SK-N-MC (cell line): ENCODE data around the gene NKD2.
"Not testable (repeated sequence)": the region's sequence is repeated elsewhere in the genome, so short reads cannot be mapped to it uniquely, and the experiment has no call there.

Experiments
- DNase-seq: peaks from one replicate; pipeline ENCODE4 v3.0.0-alpha.2; 2011; ENCODE audit warnings: low read depth, low spot score
- H3K27ac ChIP-seq: fragments of 200-600 bp; sonication (generic); 2 replicates; pipeline ENCODE4 v1.5.1; 2016; ENCODE audit warnings: mixed run types
- H3K36me3 ChIP-seq: fragments of 200-600 bp; sonication (generic); 2 replicates; pipeline ENCODE4 v1.6.1; 2017; ENCODE audit warnings: antibody characterized with exemption, low read length, mixed read lengths; ENCODE audit not compliant: insufficient read depth
- H3K4me3 ChIP-seq: fragments of 200-600 bp; sonication (generic); 2 replicates; pipeline ENCODE4 v1.5.1; 2016
- H3K9ac ChIP-seq: fragments of 200-600 bp; sonication (generic); 2 replicates; pipeline ENCODE4 v1.8.0; 2017; ENCODE audit warnings: mixed run types, mixed read lengths; ENCODE audit not compliant: insufficient read length
- H3K9me3 ChIP-seq: fragments of 200-600 bp; sonication (generic); 2 replicates; pipeline ENCODE4 v1.6.1; 2017; ENCODE audit warnings: low read depth, mild to moderate bottlenecking, antibody characterized with exemption, low read length, moderate library complexity, mixed read lengths
- EZH2 ChIP-seq: fragments of 200-600 bp; sonication (generic); IDR thresholded peaks from one replicate; pipeline ENCODE4 v1.6.1; 2017; ENCODE audit warnings: antibody characterized with exemption
- FOXP2 ChIP-seq: optimal IDR thresholded peaks from 2 replicates; pipeline ENCODE3; 2011; ENCODE audit warnings: mild to moderate bottlenecking, moderate library complexity; ENCODE audit not compliant: insufficient read depth; ENCODE audit errors: extremely low read length, control extremely low read depth
- POLR2AphosphoS5 ChIP-seq: IDR thresholded peaks from 2 replicates; pipeline ENCODE4 v1.6.1; 2012; ENCODE audit warnings: mild to moderate bottlenecking, low read depth, low read length, borderline replicate concordance

NKD2 gene

GRCh38 chr5:1077026-1077425 is 68.4 kb downstream of the NKD2 start:
- no peak overlapping the region for H3K27ac ChIP-seq
- H3K36me3 ChIP-seq, result no peaks in the 10 kb centered on the region; the same call in 1 of the 2 replicates

GRCh38 chr5:1077491-1078020 is 69.0 kb downstream of the NKD2 start:
- Histone ChIP-seq H3K4me3 (no peak overlapping the region), H3K9me3 (no peaks in the 10 kb centered on the region), H3K9ac (no peak overlapping the region), H3K27ac (no peak overlapping the region), H3K36me3 (no peaks in the 10 kb centered on the region; the same call in 1 of the 2 replicates)
- DNase-seq, result no peak
- TF ChIP-seq EZH2, result no peak
- no peak for TF ChIP-seq POLR2AphosphoS5
- no peak for TF ChIP-seq FOXP2

More at GRCh38 chr5:1077026-1077425, 68.4 kb downstream of the NKD2 start:
- no peak overlapping the region for H3K9ac ChIP-seq
- no peak for DNase-seq
- no peak overlapping the region for H3K4me3 ChIP-seq
- no peak for TF ChIP-seq EZH2
- no peak for TF ChIP-seq POLR2AphosphoS5
- no peak for TF ChIP-seq FOXP2
- H3K9me3 ChIP-seq, result no peaks in the 10 kb centered on the region

- DNase-seq, result no peak
- H3K27ac ChIP-seq, result no peak overlapping the region
- no peaks in the 10 kb centered on the region for H3K9me3 ChIP-seq
- no peaks in the 10 kb centered on the region; the same call in 1 of the 2 replicates for H3K36me3 ChIP-seq
- H3K4me3 ChIP-seq, result no peak overlapping the region
- no peak overlapping the region for H3K9ac ChIP-seq
- TF ChIP-seq EZH2, result no peak
These were observed 69.6 kb downstream of the NKD2 start for GRCh38 chr5:1078206-1078605.

- TF ChIP-seq EZH2, result no peak
- TF ChIP-seq POLR2AphosphoS5, result no peak
- TF ChIP-seq FOXP2, result no peak
- H3K9me3 ChIP-seq, result no peaks in the 10 kb centered on the region
- no peak for DNase-seq
- H3K9ac ChIP-seq, result no peak overlapping the region
- no peak overlapping the region for H3K27ac ChIP-seq
- H3K4me3 ChIP-seq, result no peak overlapping the region
- no peaks in the 10 kb centered on the region; the same call in 1 of the 2 replicates for H3K36me3 ChIP-seq
These were observed 70.2 kb downstream of the NKD2 start for GRCh38 chr5:1078851-1079250.

- Histone ChIP-seq H3K27ac (no peak overlapping the region), H3K4me3 (no peak overlapping the region), H3K9me3 (no peaks in the 10 kb centered on the region), H3K36me3 (no peaks in the 10 kb centered on the region; the same call in 1 of the 2 replicates), H3K9ac (no peak overlapping the region)
- TF ChIP-seq POLR2AphosphoS5 (no peak), FOXP2 (no peak)
- no peak for DNase-seq
These were observed 70.9 kb downstream of the NKD2 start for GRCh38 chr5:1079486-1079885.

GRCh38 chr5:1079961-1080360 is 71.4 kb downstream of the NKD2 start:
- Histone ChIP-seq H3K4me3 (no peak overlapping the region), H3K36me3 (no peaks in the 10 kb centered on the region; the same call in 1 of the 2 replicates), H3K27ac (no peak overlapping the region), H3K9ac (no peak overlapping the region), H3K9me3 (no peaks in the 10 kb centered on the region)
- TF ChIP-seq POLR2AphosphoS5 (no peak), FOXP2 (no peak), EZH2 (no peak)
- DNase-seq, result no peak

GRCh38 chr5:1080432-1080831 is 71.8 kb downstream of the NKD2 start:
- DNase-seq, result no peak
- no peak for TF ChIP-seq FOXP2
- TF ChIP-seq EZH2, result no peak
- no peak for TF ChIP-seq POLR2AphosphoS5
- no peaks in the 10 kb centered on the region for H3K9me3 ChIP-seq
- H3K27ac ChIP-seq, result no peak overlapping the region
- H3K4me3 ChIP-seq, result no peak overlapping the region
- no peaks in the 10 kb centered on the region; the same call in 1 of the 2 replicates for H3K36me3 ChIP-seq
- no peak overlapping the region for H3K9ac ChIP-seq

- Histone ChIP-seq H3K27ac (no peak overlapping the region), H3K9ac (no peak overlapping the region), H3K4me3 (no peak overlapping the region), H3K36me3 (no peaks in the 10 kb centered on the region; the same call in 1 of the 2 replicates), H3K9me3 (no peaks in the 10 kb centered on the region)
- no peak for DNase-seq
- no peak for TF ChIP-seq FOXP2
These were observed 72.9 kb downstream of the NKD2 start for GRCh38 chr5:1081519-1081918.

GRCh38 chr5:1083026-1083425 is 74.4 kb downstream of the NKD2 start:
- H3K4me3 ChIP-seq, H3K27ac ChIP-seq, H3K9me3 ChIP-seq, H3K36me3 ChIP-seq, DNase-seq, H3K9ac ChIP-seq: not testable (repeated sequence)
